HEK293 (cell line): ENCODE measurements around the gene MVB12A.

ENCODE experiments used
- CTCF ChIA-PET: fragments of 350-600 bp; formaldehyde crosslinking; extraction: SDS; loops from one replicate; lab custom pipeline; 2021; ENCODE audit warnings: antibody characterized with exemption; lab: Yijun Ruan, JAX
- POLR2A ChIA-PET: fragments of 300-600 bp; formaldehyde crosslinking; extraction: SDS; loops from one replicate; lab custom pipeline; 2020; ENCODE audit warnings: antibody characterized with exemption, inconsistent platforms; lab: Yijun Ruan, JAX
- H3K27ac ChIP-seq: fragments of 200-500 bp; sonication (Bioruptor generic); 2 replicates; pipeline ENCODE4 v1.5.1; 2014; ENCODE audit warnings: low read depth, low read length, control low read depth, inconsistent platforms; ENCODE audit errors: extremely low read depth
- H3K36me3 ChIP-seq, 2 experiments: fragments of 200-500 bp in 1 of 2; sonication (Bioruptor generic) in 1 of 2; 1 replicate in 1 of 2; 2 replicates in 1 of 2; pipeline ENCODE4 v1.5.1; 2014 to 2017; ENCODE audit warnings: inconsistent platforms in 2 of 2, low read length in 2 of 2; ENCODE audit not compliant: control insufficient read depth in 2 of 2, insufficient read depth in 1 of 2
- H3K4me1 ChIP-seq: fragments of 200-500 bp; sonication (Bioruptor generic); 2 replicates; pipeline ENCODE4 v1.5.1; 2014; ENCODE audit warnings: mild to moderate bottlenecking, low read length, inconsistent platforms; ENCODE audit not compliant: control insufficient read depth, insufficient read depth
- H3K4me3 ChIP-seq: 2 replicates; pipeline ENCODE4 v1.5.1; 2011; ENCODE audit warnings: low read depth, mild to moderate bottlenecking, control low read depth, low read length, moderate library complexity
- H3K9me3 ChIP-seq: fragments of 200-500 bp; sonication (Bioruptor generic); 2 replicates; pipeline ENCODE4 v1.5.1; 2014; ENCODE audit warnings: low read depth, low read length, inconsistent platforms; ENCODE audit not compliant: control insufficient read depth, insufficient read depth
- EGR2 ChIP-seq: fragments of 450-650 bp; formaldehyde crosslinking; IDR thresholded peaks from 2 replicates; pipeline ENCODE4 v1.5.1; 2016; ENCODE audit warnings: low read depth, missing biosample characterization, missing genetic modification characterization
- GFI1B ChIP-seq: fragments of 450-650 bp; formaldehyde crosslinking; IDR thresholded peaks from 2 replicates; pipeline ENCODE4 v1.5.1; 2016; ENCODE audit warnings: missing biosample characterization, missing genetic modification characterization
- HOXA7 ChIP-seq: sonication (generic); formaldehyde crosslinking; IDR thresholded peaks from 2 replicates; pipeline ENCODE4 v1.8.1; 2022; ENCODE audit warnings: missing genetic modification reagents, borderline replicate concordance
- KLF1 ChIP-seq: fragments of 450-650 bp; formaldehyde crosslinking; IDR thresholded peaks from 2 replicates; pipeline ENCODE4 v1.5.1; 2016; ENCODE audit warnings: missing biosample characterization, missing genetic modification characterization
- KLF7 ChIP-seq: fragments of 450-650 bp; formaldehyde crosslinking; IDR thresholded peaks from 2 replicates; pipeline ENCODE4 v1.5.1; 2016; ENCODE audit warnings: missing biosample characterization, missing genetic modification characterization, borderline replicate concordance
- KLF8 ChIP-seq: fragments of 450-650 bp; formaldehyde crosslinking; IDR thresholded peaks from 2 replicates; pipeline ENCODE4 v1.5.1; 2016; ENCODE audit warnings: missing biosample characterization, missing genetic modification characterization
- MZF1 ChIP-seq: fragments of 450-650 bp; formaldehyde crosslinking; IDR thresholded peaks from 2 replicates; pipeline ENCODE4 v1.5.1; 2017; ENCODE audit warnings: missing biosample characterization, missing genetic modification characterization, borderline replicate concordance
- SP2 ChIP-seq: fragments of 450-650 bp; formaldehyde crosslinking; IDR thresholded peaks from 2 replicates; pipeline ENCODE4 v1.5.1; 2016; ENCODE audit warnings: missing biosample characterization, missing genetic modification characterization
- WT1 ChIP-seq: fragments of 450-650 bp; formaldehyde crosslinking; IDR thresholded peaks from 2 replicates; pipeline ENCODE4 v1.5.1; 2016; ENCODE audit warnings: missing biosample characterization, missing genetic modification characterization
- ZBTB48 ChIP-seq: fragments of 450-650 bp; formaldehyde crosslinking; IDR thresholded peaks from 2 replicates; pipeline ENCODE4 v1.5.1; 2016; ENCODE audit warnings: missing biosample characterization, missing genetic modification characterization
- ZBTB8A ChIP-seq: fragments of 450-650 bp; formaldehyde crosslinking; IDR thresholded peaks from 2 replicates; pipeline ENCODE4 v1.5.1; 2016; ENCODE audit warnings: missing biosample characterization, missing genetic modification characterization
- ZNF341 ChIP-seq: fragments of 450-650 bp; formaldehyde crosslinking; IDR thresholded peaks from 2 replicates; pipeline ENCODE4; 2016; ENCODE audit warnings: low read depth, missing biosample characterization, missing genetic modification characterization
- ZNF544 ChIP-seq: fragments of 450-650 bp; formaldehyde crosslinking; IDR thresholded peaks from 2 replicates; pipeline ENCODE4 v1.5.0; 2017; ENCODE audit warnings: missing biosample characterization, missing genetic modification characterization
- ZNF600 ChIP-seq: fragments of 450-650 bp; formaldehyde crosslinking; IDR thresholded peaks from 2 replicates; pipeline ENCODE4 v1.5.1; 2016; ENCODE audit warnings: missing biosample characterization, missing genetic modification characterization
- ZNF658 ChIP-seq: fragments of 450-650 bp; formaldehyde crosslinking; IDR thresholded peaks from 2 replicates; pipeline ENCODE4; 2016; ENCODE audit warnings: missing biosample characterization, missing genetic modification characterization
- ZNF664 ChIP-seq: fragments of 450-650 bp; formaldehyde crosslinking; IDR thresholded peaks from 2 replicates; pipeline ENCODE4 v1.5.1; 2016; ENCODE audit warnings: missing biosample characterization, missing genetic modification characterization
- ZNF777 ChIP-seq: fragments of 450-650 bp; formaldehyde crosslinking; IDR thresholded peaks from 2 replicates; pipeline ENCODE4 v1.5.1; 2017; ENCODE audit warnings: missing biosample characterization, missing genetic modification characterization, borderline replicate concordance
- ZSCAN30 ChIP-seq: fragments of 450-650 bp; IDR thresholded peaks from 2 replicates; pipeline ENCODE4 v1.5.1; 2018; ENCODE audit warnings: missing biosample characterization, mild to moderate bottlenecking, missing genetic modification characterization, moderate library complexity
- TF ChIP-seq, protein P1 (sequence below): fragments of 450-650 bp; formaldehyde crosslinking; IDR thresholded peaks from 2 replicates; pipeline ENCODE4 v1.5.1; 2016; ENCODE audit warnings: missing biosample characterization, missing genetic modification characterization
- TF ChIP-seq, protein P2 (sequence below): fragments of 450-650 bp; formaldehyde crosslinking; IDR thresholded peaks from 2 replicates; pipeline ENCODE4 v1.5.1; 2016; ENCODE audit warnings: missing biosample characterization, missing genetic modification characterization
- TF ChIP-seq, protein P3 (sequence below): fragments of 450-650 bp; formaldehyde crosslinking; IDR thresholded peaks from 2 replicates; pipeline ENCODE4 v1.5.1; 2017; ENCODE audit warnings: missing biosample characterization, missing genetic modification characterization

The MVB12A gene

DNA sequence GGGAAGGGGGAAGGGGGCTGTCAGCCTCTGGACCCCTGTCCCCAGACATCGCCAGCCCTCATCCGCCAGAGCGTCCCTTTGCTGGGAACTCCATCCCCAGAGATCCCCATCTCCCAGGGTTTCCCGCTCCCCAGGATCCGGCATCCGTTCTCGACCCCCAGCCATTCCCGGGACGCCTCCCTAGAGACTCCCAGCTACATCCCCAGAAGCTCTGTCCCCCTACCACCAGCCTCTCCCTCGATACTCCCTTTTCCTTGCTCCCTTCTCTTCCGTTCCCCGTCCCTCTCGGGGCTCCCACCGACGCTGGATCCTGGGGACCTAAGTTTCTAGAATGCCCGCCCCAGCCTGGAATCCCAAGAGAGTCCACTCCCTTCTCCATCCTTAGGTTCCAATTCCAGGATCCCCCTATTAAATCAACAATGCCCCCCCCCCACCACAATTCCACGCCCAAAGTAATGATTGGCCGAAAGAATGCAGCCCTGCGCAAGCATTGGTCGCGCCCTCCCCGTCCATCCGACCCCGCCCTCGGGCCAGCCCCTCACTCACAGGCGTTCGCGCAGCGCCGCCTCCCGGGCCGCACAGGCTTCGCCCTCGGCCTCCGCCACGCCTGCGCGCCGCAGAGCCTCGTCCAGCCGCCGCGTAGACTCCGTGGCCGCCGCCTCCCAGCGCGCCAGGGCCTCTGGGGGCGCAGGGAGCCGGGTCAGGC lies 29.0 kb upstream of the MVB12A start (continued):
- TF ChIP-seq KLF7 (tag by site-specific recombination): peak; percentile 66; the same call in 1 of the 2 replicates
- peak; percentile 78; the same call in 1 of the 2 replicates for TF ChIP-seq ZNF777 (tag by site-specific recombination)
- peak; percentile 77 for TF ChIP-seq KLF8
- TF ChIP-seq ZBTB8A (tag by site-specific recombination): no peak
- peak; percentile 98 for TF ChIP-seq KLF1
- no peak for TF ChIP-seq GFI1B (tag by site-specific recombination)
- TF ChIP-seq WT1 (tag by site-specific recombination): peak; percentile 95
- TF ChIP-seq, protein P1, sequence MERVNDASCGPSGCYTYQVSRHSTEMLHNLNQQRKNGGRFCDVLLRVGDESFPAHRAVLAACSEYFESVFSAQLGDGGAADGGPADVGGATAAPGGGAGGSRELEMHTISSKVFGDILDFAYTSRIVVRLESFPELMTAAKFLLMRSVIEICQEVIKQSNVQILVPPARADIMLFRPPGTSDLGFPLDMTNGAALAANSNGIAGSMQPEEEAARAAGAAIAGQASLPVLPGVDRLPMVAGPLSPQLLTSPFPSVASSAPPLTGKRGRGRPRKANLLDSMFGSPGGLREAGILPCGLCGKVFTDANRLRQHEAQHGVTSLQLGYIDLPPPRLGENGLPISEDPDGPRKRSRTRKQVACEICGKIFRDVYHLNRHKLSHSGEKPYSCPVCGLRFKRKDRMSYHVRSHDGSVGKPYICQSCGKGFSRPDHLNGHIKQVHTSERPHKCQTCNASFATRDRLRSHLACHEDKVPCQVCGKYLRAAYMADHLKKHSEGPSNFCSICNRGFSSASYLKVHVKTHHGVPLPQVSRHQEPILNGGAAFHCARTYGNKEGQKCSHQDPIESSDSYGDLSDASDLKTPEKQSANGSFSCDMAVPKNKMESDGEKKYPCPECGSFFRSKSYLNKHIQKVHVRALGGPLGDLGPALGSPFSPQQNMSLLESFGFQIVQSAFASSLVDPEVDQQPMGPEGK: peak; percentile 98
- TF ChIP-seq ZNF658 (tag by site-specific recombination): no peak
- peak; percentile 81 for TF ChIP-seq ZSCAN30
- TF ChIP-seq MZF1 (tag by site-specific recombination): peak; percentile 94
- TF ChIP-seq, protein P2, sequence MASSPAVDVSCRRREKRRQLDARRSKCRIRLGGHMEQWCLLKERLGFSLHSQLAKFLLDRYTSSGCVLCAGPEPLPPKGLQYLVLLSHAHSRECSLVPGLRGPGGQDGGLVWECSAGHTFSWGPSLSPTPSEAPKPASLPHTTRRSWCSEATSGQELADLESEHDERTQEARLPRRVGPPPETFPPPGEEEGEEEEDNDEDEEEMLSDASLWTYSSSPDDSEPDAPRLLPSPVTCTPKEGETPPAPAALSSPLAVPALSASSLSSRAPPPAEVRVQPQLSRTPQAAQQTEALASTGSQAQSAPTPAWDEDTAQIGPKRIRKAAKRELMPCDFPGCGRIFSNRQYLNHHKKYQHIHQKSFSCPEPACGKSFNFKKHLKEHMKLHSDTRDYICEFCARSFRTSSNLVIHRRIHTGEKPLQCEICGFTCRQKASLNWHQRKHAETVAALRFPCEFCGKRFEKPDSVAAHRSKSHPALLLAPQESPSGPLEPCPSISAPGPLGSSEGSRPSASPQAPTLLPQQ (tag by site-specific recombination): peak; percentile 65
- peak; percentile 69 for TF ChIP-seq ZNF341 (tag by site-specific recombination)
- peak; percentile 96 for TF ChIP-seq SP2 (tag by site-specific recombination)
- peak; percentile 90 for TF ChIP-seq ZBTB48 (tag by site-specific recombination)
- TF ChIP-seq ZNF600 (tag by site-specific recombination): peak; percentile 44; the same call in 1 of the 2 replicates
- TF ChIP-seq, protein P3, sequence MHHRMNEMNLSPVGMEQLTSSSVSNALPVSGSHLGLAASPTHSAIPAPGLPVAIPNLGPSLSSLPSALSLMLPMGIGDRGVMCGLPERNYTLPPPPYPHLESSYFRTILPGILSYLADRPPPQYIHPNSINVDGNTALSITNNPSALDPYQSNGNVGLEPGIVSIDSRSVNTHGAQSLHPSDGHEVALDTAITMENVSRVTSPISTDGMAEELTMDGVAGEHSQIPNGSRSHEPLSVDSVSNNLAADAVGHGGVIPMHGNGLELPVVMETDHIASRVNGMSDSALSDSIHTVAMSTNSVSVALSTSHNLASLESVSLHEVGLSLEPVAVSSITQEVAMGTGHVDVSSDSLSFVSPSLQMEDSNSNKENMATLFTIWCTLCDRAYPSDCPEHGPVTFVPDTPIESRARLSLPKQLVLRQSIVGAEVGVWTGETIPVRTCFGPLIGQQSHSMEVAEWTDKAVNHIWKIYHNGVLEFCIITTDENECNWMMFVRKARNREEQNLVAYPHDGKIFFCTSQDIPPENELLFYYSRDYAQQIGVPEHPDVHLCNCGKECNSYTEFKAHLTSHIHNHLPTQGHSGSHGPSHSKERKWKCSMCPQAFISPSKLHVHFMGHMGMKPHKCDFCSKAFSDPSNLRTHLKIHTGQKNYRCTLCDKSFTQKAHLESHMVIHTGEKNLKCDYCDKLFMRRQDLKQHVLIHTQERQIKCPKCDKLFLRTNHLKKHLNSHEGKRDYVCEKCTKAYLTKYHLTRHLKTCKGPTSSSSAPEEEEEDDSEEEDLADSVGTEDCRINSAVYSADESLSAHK (tag by site-specific recombination): 0 out of 2 replicates have a peak, but pooled peaks have one; percentile 21

DNA sequence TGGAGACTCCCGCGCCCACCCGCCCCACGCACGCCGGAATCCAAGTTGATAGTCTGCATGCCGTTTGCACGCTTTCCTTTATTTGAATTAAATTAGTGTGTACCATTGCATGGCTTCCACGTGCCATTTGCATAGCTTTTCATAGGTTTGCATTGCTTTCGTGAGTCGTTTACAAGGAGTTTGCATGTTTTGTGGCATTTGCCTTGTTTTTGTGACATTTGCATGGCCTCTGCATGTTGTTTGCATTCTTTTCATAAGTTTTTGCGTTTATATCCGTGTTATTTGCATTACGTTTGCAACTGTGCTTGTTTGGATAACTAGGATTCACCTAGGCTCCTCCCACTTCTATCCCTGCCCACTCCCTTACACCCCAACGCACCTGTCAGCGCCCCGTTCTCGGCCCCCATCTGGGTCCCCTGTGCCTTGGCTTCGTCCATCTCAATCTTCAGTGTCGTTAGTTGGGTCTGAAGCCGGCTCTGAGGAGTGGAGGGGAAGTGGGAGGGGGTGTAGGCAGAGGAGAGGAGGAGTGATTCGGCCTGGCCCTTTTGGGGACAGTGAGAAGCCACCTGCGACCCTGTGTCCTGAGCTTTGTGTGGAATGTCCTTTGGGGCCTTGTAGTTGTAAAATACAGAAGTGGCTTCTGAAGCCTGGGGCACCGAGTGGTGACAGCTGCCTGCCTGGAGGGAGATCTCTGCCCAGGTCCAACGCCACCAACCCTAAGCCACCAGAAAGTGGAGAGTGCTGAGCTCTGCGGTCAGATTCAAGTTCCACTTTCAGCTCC lies 28.3 kb upstream of the MVB12A start:
- peaks cover 3% of the 10 kb centered on the region; the same call in 1 of the 2 replicates for H3K4me1 ChIP-seq
- no peak overlapping the region for H3K27ac ChIP-seq
- TF ChIP-seq EGR2 (tag by site-specific recombination): 0 out of 2 replicates have a peak, but pooled peaks have one; percentile 7
- TF ChIP-seq ZNF664 (tag by site-specific recombination): peak; percentile 50; the same call in 1 of the 2 replicates
- no peak for TF ChIP-seq HOXA7 (CRISPR knock-in tag)
- no peak for TF ChIP-seq ZNF544 (tag by site-specific recombination)
- 0 out of 2 replicates have a peak, but pooled peaks have one; percentile 10 for TF ChIP-seq GFI1B (tag by site-specific recombination)
- ChIA-PET CTCF (interaction anchor here (0.6 to 1.4 kb wide), 13 partner anchors 8 to 434 kb away, joined by 3 to 9 read pairs (median 3); partner anchors contain the start of gene MVB12A), POLR2A (interaction anchor here (0.7 to 1.1 kb wide), 2 partner anchors 28 to 352 kb away, joined by 3 read pairs; partner anchors contain the start of gene MVB12A)
- H3K4me3 ChIP-seq: no peak overlapping the region
- no peaks in the 10 kb centered on the region for H3K9me3 ChIP-seq
- H3K36me3 ChIP-seq: no peaks in the 10 kb centered on the region
